GM19043 (cell line): ENCODE measurements around the gene UBR2.
A peak's percentile ranks its signal among the peaks of the same experiment; 100 is the strongest.
"Not testable (repeated sequence)": the region's sequence is repeated elsewhere in the genome, so short reads cannot be mapped to it uniquely, and the experiment has no call there.

ENCODE experiments used
- ATAC-seq: cut with Tn5 transposase; IDR thresholded peaks from one replicate; pipeline ENCODE4 v1.9.1; 2021; ENCODE audit warnings: low read depth; ENCODE audit not compliant: unreplicated experiment

Gene UBR2

DNA sequence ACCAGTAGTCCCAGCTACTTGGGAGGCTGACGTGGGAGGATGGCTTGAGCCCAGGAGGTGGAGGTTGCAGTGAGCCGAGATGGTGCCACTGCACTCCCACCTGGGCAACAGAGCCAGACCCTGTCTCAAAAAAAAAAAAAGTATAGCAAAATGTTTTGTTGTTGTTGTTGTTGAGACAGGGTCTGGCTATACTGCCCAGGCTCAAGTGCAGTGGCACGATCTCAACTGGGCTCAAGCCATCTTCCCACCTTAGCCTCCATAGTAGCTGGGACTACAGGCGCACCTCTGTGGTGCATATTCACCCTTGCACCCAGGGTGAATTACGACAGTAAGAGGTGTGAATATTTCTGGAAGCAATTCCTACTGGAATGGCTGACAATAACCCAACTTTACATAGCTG, 11.4 kb upstream of the UBR2 start:
- no peak for ATAC-seq

DNA sequence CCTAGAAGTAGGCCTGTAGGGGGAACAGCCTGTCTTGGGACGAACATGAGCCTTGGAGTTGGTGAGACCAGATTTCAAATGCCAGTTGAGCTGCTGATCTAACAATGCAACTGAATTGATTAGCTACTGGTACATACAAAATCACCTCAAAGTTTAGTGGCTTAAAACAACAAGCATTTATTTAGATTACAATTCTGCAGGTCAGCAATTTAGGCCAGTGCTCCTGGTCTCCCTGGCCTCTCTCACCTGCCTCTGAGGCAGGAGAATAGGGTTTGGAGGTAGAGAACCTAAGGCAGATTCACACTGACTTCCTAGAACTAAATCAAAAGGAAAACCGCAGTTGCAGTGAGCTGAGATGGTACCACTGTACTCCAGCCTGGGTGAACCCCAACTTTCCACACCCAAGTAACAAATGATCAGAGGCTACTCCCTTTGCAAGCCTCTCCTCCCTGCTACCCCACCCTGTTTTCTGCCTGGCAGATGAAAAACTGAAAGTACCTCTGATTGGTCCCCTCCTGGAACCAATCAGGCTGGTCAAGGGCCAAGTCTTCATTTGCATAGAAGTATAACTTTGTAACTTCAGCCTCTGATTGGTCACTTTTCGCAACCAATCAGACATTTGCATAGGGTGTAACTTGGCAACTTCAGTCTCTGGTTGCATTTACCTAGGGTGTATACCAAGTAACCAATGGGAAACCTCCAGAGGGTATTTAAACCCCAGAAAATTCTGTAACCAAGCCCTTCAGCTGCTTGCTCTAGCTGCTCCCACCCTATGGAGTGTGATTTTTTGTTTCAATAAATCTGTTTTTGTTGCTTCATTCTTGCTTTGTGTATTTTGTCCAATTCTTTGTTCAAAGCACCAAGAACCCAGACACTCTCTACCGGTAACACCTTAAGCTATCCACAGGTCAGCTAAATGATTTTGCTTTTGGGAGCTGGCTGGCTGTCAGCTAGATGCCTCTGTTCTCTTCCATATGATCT, 8.1 kb upstream of the UBR2 start:
- ATAC-seq, result no peak

DNA sequence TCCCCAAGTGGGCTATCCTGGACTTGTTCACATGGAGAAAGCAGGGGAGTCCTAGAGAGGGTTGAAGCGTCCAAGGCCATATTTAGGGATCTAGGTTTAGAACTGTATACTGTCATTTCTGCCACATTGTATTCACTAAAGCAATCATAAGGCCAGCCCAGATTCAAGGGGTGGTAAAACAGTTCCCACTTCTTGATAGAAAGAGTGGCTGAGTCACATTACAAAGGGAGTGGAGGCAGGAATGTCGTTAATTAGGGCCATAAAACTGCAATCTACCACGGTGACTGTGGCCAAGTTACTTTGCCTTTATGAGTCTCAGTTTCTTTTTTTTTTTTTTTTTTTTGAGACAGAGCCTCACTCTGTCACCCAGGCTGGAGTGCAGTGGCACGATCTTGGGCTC, 7.4 kb upstream of the UBR2 start:
- ATAC-seq, result no peak

DNA sequence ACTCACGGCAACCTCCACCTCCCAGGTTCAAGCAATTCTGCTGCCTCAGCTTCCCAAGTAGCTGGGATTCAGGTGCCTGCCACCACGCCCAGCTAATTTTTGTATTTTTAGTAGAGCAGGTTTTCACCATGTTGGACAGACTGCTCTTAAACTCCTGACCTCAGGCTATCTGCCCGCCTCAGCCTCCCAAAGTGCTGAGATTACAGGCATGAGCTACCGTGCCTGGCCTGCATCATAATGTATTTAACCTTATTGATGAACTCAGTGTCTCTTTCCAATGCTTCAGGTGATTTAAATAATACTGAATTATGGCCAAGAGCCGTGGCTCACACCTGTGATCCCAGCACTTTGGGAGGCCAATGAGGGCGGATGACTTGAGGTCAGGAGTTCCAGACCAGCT, 4.6 kb upstream of the UBR2 start:
- ATAC-seq, result not testable (repeated sequence)

DNA sequence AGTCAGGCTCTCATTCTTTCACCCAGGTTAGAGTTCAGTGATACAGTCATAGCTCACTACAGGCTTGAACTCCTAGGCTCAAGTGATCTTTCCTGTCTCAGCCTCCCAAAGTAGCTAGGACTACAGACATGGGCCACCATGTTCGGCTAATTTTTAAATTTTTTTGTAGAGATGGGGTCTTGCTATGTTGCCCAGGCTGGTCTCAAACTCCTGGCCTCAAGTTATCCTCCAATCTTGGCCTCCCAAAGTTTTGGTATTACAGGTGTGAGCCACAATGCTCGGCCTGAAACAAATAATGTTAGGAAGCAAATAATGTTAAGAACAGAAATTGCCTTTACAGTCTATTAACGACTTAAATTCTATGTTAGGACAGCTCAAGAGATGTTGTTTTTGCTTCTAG, 1.8 kb upstream of the UBR2 start:
- no peak for ATAC-seq

DNA sequence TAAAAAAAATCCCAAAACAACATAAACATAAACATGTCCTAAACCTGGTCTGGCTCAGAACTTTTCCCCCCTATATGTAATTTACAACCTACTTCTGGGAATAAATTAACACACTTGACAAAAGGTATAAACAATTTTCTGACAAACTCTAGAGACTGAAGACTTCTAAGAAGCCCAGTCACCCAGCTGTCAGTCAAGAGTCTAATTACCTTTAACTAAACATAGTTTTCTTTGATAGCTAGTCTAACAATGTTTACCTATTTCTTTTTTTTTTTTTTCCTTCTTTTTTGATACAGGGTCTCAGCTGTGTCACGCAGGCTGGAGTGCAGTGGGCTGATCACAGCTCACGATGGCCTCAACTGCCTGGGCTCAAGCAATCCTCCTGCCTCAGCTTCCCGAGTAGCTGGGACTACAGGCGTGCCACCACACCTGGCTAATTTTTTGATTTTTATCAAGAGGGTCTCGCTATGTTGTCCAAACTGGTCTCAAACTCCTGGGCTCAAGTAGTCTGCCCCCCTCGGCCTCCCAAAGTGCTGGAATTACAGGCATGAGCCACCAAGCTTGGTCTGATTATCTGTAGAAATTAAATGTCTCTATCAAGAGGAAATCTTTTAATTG, 932 bp upstream of the UBR2 start:
- no peak for ATAC-seq

DNA sequence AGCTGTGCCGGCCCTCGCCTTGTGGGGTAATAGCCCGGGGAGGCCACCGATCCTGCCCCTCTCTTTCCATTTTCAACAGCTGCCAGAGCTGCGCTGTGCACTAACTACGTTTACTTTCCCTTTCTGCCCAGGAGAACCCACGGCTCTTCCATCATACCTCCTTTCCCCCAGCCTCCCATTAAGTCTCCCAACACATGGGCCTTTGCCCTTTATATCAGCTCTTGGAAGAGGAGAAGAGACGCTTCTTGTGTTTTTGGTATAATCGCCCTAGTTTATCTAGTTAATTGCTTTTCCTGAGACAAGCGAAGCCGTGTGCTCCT, 637 bp downstream of the UBR2 start:
- ATAC-seq, result peak; percentile 20

DNA sequence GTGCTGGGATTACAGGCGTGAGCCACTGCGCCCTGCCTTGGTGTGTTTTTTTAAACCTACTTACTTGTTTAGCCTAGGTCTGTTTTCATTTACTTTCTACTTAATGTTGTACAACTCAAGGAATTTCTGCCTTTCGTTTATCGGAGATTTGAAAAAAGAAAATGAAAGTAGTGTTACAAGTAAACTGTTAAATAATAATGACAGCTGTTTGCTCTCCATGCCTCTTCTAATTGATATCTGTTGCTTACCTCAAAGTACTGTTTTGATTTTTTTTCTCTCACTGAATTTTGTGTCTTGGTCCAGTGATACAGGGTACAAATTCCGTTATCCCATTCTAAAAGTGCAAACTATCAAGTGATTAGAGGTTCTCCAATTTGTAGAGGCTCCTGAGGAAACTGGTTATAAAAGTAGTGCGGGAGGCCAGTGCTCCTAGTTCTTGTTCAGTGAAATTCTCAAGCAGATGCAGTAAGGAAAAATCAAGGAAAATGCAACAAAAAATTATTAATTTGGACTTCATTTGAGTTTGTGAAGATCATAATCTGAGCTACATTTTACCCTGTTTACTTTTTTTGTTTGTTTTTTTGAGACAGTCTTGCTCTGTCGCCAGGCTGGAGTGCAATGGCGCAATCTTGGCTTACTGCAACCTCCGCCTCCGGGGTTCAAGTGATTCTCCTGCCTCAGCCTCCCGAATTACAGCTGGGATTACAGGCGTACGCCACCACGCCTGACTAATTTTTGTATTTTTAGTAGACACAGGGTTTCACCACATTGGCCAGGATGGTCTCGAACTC, 2.2 kb downstream of the UBR2 start:
- no peak for ATAC-seq

DNA sequence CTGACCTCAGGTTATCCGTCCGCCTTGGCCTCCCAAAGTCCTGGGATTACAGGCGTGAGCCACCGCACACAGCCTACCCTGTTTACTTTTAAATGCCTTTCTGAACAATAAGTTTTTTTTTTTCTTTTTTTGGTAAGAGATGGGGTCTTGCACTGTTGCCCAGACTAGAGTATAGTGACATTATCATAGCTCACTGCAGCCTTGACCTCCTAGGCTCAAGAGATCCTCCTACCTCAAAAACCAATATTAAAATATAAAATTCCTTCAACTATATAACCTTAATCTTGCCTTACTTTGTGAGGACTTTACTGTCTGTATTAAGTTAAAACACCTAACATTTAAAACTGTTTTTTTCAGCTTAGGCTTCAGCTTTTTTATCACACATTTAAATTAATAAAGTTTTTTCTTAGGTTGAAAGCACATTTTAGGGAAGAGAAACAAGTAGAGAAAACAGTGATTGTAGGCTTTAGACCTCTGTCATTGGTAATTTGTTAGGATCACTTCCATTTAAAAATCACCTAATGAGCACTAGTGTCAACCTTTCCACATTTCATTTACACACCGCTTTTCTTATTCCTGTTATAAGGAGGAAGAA, 2.9 kb downstream of the UBR2 start:
- no peak for ATAC-seq

DNA sequence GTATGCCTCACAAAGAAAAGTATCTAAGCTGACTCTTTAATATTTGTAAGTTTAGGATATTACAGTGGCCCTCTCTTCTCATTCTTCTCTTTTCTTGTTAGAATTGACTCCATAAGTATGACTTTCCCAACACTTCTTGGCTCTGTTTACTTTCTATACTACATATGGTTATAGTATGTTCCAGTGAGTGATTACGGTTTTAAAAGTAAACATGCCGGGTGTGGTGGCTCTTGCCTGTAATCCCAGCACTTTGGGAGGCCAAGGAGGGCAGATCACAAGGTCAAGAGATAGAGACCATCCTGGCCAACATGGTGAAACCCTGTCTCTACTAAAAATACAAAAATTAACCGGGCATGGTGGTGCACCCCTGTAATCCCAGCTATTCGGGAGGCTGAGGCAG, 3.4 kb downstream of the UBR2 start:
- not testable (repeated sequence) for ATAC-seq

DNA sequence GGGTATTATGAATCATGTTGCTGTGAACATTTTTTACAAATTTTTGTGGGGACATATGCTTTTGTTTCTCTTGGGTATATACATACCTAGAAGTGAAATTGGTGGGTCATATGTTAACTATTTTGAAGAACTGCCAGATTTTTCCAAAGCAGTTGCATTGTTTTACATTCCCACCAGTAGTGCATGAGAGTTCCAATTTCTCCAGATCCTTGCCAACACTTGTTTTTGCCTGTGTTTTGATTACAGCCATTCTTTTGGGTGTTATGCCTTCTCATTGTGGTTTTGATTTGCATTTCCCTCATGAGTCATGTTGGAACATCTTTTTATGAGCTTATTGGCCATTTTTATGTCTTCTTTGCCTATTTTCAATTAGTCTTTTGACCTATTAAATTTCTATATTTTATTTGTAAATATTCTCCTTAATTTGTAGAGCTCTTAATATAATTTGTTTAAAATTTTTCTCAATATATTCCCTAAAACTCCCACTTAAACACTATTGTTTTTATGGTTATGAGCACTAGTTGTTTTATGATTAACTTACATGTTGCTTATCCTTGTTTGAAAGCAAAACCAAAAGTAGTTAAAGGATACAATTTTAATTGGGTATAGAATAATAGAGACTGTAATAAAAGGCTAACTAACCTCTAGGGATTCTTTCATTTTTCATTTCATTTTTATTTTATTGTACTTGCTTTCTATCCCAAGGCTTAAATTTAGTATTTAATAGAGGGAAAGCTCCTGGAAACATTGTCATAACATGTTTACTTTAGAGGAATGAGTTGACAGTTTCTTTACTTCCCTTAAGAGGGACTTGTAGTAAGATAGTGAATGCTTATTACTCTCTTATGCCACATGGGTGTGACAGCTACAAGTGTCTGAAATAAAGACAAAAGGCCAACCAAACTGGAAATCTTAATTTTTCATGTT, 5.5 kb downstream of the UBR2 start:
- no peak for ATAC-seq

DNA sequence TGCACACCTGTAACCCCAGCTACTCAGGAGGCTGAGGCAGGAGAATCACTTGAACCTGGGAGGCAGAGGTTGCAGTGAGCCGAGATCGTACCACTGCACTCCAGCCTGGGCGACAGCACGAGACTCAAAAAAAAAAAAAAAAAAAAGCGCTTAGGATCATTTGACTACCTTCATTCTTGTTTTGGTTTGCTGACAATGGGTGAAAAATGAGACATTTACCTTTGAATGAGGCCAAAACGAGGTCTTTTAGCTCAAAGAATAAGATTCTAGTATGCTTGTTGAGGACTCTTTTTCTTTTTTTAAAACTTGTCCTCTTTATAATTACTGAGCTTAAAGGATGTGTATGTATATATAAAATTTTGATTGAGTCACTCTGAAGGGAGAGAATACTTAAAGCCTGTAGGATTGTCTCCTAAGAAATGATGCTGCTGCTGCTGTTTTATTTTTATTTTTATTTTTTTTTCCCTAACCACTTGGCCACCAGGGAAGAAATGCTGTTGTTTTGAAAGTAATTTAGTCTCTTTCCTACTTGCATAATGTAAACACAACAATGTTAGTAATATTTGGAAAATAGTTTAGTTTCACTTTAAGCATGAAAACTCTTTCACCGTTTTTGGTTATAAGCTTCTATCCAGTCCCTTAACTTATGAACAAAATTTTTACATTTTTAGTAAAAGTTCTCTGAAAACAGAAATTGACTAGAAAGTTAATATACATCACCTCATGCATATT, 7.9 kb downstream of the UBR2 start:
- ATAC-seq, result no peak

DNA sequence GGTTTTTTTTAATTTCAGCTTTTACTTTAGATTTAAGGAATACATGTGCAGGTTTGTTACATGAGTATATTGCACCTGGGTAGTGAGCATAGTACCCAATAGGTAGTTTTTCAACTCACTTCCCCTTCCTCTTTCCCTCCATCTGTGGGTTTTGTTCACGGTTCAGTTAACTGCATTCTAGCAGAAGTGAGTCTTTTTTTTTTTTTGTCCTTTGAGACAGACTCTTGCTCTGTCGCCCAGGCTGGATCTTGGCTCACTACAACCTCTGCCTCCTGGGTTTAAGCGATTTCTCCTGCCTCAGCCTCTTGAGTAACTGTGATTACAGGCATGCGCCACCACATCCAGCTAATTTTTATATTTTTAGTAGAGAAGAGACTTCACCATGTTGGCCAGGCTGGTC, 8.7 kb downstream of the UBR2 start:
- ATAC-seq, result peak; percentile 81

DNA sequence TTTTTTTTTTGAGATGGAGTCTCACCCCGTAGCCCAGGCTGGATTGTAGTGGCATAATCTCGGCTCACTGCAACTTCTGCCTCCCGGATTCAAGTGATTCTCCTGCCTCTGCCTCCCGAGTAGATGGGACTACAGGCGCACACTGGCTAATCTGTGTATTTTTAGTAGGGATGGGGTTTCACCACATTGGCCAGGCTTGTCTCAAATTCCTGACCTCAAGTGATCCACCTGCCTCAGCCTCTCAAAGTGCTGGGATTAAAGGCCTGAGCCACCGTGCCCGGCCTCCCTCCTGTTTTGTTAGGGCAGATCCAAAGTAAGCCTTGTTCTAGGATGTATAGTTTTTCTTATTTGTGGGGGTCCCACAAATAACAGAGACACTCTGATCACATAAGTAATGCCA, 12.7 kb downstream of the UBR2 start:
- ATAC-seq, result not testable (repeated sequence)

DNA sequence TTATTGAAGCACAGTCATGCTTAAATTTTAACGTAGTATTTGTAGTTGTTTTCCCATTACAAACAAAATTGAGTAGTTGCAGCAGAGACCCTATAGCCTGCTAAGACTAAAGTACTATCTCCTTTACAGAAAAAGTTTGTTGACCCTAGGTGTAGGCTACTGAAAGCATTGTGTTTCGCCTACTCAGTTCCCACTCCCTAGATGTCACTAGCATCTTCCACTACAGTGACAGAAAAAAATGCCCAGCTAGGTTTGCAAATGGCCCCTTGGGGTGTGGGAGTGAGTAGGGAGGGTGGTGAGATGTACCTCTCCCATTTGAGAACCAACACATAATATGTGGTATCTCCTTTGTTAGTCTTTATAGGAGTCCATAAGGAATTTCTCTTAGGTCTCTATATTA, 34.5 kb downstream of the UBR2 start:
- no peak for ATAC-seq

DNA sequence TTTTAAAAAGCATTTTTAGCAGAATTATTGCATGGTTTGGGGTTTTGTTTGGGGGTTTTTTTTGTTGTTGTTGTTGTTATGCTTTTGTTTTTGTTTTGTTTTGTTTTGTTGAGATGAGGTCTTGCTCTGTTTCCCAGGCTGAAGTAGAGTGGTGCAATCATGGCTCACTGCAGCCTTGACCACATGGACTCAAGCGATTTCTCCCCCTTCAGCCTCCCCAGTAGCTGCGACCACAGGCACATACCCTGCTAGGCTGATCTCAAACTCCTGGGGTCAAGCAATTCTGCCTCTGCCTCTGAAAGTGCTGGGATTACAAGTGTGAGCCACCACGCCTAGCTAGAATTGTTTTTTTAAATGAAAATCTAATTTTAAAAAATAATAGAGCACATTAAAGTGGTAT, 35.7 kb downstream of the UBR2 start:
- no peak for ATAC-seq

DNA sequence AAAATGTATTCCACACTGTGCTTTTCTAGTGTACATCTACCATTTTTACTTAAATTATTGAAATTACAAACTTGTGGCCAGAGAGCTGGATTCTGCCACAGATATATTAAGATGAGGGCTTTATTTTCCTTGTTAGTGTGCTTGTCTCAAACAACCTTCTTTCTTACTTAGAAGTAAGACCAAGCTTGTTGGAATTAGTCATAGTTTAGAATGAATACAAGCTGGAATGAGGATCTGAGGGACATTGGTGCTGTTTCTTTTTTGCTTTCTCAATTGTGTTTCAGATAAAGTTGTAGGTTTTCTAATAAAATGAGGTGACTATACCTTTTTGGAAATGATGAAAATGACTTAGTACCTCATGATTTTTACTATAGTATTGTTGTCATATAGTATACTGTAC, 40.3 kb downstream of the UBR2 start:
- no peak for ATAC-seq

DNA sequence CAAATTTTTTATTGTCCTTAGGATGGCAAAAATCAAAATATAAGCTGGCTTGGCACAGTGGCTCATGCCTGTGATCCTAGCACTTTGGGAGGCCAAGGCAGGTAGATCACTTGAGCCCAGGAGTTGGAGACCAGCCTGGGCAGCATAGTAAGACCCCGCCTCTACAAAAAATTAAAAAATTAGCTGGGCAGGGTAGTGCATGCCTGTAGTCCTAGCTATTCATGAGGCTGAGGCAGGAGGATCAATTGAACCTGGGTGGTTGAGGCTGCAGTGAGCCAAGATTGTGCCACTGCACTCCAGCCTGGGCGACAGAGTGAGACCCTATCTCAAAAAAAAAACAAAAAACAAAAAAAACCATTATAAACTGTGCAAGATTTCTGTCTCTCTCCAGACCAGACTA, 40.9 kb downstream of the UBR2 start:
- ATAC-seq, result not testable (repeated sequence)

DNA sequence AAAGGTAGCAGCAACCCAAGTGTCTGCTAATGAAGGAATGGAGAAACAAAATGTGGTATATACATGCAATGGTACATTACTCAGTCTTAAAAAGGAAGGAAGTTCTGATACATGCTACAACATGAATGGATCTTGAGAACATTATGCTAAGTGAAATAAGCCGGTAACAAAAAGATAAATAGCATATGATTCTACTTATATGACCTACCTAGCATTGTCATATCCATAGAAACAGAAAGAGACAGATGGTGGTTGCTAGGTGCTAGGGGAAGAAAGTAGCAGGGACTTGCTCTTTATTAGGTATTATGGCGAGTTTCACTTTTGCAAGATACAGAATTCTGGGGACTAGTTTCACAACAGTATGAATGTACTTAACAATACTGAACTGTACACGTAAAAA, 46.6 kb downstream of the UBR2 start:
- no peak for ATAC-seq
